ENCODE results near the gene TEX26.

- TF ChIP-seq, protein P1, sequence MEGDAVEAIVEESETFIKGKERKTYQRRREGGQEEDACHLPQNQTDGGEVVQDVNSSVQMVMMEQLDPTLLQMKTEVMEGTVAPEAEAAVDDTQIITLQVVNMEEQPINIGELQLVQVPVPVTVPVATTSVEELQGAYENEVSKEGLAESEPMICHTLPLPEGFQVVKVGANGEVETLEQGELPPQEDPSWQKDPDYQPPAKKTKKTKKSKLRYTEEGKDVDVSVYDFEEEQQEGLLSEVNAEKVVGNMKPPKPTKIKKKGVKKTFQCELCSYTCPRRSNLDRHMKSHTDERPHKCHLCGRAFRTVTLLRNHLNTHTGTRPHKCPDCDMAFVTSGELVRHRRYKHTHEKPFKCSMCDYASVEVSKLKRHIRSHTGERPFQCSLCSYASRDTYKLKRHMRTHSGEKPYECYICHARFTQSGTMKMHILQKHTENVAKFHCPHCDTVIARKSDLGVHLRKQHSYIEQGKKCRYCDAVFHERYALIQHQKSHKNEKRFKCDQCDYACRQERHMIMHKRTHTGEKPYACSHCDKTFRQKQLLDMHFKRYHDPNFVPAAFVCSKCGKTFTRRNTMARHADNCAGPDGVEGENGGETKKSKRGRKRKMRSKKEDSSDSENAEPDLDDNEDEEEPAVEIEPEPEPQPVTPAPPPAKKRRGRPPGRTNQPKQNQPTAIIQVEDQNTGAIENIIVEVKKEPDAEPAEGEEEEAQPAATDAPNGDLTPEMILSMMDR (IDR thresholded peaks at IDR 0.05; ENCODE audit: insufficient read depth, low read length): no peak
- no peak for TF ChIP-seq REST (IDR thresholded peaks at IDR 0.05; ENCODE audit: insufficient replicate concordance, low read depth)
- no peak for TF ChIP-seq POLR2AphosphoS5 (IDR thresholded peaks at IDR 0.05; ENCODE audit: low read depth)
- TF ChIP-seq SPI1 (IDR thresholded peaks at IDR 0.05; ENCODE audit: borderline replicate concordance, low read depth): no peak
- no peak for TF ChIP-seq GABPA (IDR thresholded peaks at IDR 0.05; ENCODE audit: low read depth)
These were observed 33.6 kb downstream of the TEX26 start for GRCh38 chr13:30966101-30966500.

Measured in HL-60 (cell line).